Measurements from ENCODE around the gene LTB4R.

Gene LTB4R

DNA sequence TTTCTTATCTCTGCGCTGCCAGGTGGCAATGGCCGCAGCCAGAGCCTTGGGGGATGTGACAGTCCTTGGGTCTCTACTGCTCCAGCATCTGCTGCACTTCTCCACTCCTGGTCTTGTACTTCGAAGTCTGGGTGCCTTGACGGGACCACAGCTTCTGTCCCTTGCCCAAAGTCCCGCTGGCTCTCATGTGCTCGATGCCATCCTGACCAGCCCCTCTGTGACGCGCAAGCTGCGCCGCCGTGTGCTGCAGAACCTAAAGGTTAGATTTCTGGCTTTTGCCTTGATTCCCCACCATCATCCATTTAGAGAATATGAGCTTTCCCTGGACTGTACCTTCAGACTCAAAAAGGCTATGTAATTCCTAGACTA is 7.3 kb upstream of the LTB4R start:
- no peak for DNase-seq (ENCODE audit: low read depth)

- DNase-seq (ENCODE audit: low read depth) = no peak
These were observed 4.1 kb upstream of the LTB4R start for GRCh38 chr14:24307156-24307574.

- DNase-seq (ENCODE audit: low read depth) = no peak
These were observed 3.5 kb upstream of the LTB4R start, which contains the start of gene CIDEB for GRCh38 chr14:24307575-24308341. Gene CIDEB (minus strand): TSS chr14:24307977. CDS start chr14:24307858, 119 bp downstream.

DNA sequence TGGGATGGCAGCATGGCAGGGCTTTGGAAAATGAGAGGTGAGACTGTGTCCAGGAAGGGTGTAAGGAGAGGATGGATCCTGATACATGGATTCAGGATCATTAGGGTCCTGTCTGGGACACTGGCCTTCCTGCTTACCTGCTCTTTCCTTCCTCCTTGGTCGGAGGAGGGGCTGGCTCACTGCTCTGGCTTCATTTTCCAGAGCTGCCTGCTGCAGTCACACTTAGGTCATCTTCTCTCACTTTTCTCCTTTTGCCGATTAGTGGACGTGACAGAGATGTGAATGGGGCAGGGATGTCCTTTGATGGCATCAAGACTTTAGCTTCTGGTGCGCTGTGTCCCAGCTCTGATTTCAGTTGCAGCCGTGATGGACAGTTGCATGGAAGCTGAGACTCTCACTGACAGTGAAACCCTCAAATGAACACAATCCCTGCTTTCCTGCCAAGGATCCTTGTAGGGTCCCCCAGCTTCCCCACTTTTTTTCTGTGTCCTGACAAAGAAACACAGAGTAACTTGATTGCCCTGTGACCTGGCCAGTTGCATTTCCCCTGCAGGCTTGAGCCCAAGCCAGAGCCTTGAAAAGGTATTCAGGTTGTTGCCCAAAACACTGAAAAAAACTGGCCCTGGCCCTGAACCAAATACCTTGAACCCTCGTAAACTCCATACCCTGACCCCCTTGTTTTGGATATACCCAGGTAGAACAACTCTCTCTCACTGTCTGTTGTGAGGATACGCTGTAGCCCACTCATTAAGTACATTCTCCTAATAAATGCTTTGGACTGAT is 2.8 kb upstream of the LTB4R start:
- DNase-seq (ENCODE audit: low read depth) = no peak

GRCh38 chr14:24309538-24310264 is 1.6 kb upstream of the LTB4R start, which contains the start of gene LTB4R2:
Gene LTB4R2 (plus strand): TSS chr14:24310140. CDS start chr14:24310665, 525 bp downstream.
- DNase-seq (ENCODE audit: low read depth) = no peak

DNA sequence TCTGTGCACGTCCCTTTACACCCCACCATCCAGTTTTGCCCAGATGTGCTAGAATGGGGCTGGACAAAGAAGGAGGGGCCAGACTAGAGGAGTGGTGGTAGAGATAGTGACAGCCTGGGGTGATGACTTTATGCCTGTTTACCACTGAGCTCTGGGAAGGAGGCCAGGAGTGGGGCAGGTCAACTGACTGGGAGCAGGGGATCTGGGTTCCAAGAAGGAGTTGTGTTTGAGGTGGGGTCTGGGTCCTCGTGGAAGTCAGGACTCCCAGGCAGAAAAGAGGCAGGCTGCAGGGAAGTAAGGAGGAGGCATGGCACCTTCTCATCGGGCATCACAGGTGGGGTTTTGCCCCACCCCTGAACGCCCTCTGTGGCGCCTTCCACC is 1.0 kb upstream of the LTB4R start:
- no peak for DNase-seq (ENCODE audit: low read depth)

DNA sequence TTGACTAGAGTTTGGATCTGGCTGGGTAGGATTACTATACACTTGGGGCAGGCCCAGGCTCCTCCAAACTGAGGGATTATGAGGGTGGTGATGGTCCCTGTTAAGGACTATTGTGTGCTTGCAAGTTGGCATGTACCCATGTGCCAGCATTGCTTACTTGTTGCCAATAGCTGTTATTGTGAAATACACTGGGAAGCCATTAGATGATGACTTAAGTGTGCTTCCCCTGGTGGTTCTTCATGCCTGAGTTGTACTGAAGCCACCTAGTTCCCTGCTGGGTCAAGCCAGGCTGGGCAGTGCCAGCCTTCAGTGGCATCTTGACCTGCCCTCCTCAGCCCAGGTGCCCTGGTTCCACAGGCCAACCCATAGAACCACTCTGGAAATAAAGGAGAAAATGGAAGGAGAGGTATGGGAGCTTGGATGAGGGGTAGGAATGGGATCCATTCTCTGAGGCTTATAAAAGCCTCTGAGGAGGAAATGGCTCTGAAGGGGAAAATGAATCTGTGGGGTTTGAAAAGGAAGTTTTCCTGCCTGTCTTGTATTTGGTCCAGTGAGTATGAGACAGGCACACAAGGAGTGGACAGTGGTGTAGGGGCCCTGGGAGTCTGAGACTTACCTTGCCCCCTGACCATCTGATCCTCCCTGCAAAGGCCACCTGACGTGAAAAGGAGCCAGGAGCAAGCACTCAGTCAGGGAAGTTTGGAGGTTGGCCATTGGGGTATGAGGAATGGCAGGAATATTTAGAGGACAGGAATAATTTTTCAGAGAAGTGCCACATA is 724 bp downstream of the LTB4R start:
- DNase-seq (ENCODE audit: low read depth) = peak; percentile 39

DNA sequence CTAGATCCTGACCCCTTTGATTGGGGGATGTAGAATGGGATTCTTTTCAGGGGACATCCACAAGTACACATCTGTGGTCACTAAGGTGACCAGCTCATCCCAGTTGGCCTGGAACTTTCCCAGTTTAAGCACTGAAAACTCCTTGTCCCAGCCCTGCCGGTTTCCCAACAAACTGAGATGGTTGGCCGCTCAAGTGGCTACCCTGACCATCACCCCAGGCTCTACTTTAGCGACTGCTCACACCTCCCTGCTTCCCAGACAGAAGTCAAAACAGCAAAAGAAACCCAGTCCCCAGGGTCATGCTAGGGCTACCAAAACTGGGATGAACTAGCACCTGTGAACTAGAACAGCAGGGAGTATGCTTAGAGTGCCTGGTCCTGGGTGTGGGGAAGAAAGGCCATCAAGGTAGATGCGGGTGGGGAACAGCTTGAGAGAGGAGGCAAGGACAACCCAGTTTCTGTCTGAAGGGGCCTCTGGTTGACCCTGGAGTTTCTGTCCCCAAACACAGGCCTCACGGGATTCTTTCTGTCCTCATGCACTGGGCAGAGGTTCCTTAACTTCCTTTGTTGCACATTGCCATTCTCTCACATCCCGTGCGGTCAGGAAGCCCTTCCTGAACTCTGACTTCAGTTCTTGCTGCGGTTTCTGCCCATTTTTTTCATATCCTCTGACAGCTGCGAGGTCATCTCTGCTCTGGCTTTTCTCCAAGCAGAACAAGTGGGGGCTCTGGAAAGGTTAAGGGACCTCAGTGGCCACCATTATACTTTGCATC is 1.6 kb downstream of the LTB4R start:
- DNase-seq (ENCODE audit: low read depth) = no peak

DNA sequence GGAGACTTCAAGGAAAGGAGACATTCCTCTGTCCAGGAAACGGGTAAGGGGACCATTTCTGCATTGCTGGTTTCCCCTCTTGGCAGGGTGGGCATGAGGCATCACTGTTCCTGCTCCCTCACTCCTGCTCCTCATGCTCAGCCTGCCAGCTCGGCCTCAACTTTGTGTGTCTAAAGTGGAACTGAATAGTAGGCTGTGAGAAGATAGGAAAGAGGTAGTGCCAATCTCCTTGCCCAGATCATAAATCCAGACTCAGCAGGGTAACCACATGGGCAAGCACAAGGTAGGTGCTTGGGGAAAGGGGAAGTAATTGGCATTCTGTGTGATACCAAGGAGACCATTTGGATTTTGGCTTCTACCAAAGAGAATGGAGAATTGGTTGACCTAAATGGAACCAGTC is 2.6 kb downstream of the LTB4R start:
- DNase-seq (ENCODE audit: low read depth) = no peak

DNA sequence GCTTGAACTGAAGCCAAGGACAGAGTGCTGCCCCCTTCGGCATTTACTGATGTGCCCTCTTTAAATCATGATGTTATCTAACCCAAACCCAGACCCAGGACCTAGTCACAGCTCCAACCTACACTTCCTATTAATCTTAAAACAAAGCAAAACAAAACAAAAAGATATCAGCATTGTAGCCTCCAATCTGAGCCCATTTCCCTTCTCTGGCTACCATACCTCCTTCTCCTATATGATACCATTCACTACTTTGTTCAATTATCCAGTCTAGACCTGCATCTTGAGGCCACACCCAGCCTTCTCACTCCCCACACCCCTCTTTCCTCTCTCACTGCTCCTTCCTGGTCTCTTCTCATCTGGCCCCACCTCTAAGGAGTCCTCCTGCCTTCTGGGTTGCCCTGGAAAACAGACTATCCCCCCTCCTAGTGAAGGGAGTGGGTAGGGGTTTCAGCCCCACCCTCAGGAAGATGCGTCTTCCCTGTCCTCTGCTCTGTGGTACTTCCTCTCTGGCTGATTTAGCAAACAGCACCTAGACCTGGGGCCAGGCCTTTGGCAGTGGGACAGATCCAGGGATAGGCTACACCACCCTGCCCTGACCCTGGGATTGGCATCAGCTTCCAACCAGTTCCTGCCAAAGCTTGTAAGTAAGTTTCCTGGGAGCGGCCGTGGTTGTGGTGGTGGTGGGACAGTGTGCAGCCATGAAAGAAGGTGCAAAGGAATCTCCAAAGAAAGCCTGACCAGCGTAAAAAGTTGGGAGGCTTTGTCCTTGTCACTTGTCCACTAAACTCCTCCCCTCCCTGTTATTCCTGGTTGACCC is 3.3 kb downstream of the LTB4R start:
- no peak for DNase-seq (ENCODE audit: low read depth)

DNA sequence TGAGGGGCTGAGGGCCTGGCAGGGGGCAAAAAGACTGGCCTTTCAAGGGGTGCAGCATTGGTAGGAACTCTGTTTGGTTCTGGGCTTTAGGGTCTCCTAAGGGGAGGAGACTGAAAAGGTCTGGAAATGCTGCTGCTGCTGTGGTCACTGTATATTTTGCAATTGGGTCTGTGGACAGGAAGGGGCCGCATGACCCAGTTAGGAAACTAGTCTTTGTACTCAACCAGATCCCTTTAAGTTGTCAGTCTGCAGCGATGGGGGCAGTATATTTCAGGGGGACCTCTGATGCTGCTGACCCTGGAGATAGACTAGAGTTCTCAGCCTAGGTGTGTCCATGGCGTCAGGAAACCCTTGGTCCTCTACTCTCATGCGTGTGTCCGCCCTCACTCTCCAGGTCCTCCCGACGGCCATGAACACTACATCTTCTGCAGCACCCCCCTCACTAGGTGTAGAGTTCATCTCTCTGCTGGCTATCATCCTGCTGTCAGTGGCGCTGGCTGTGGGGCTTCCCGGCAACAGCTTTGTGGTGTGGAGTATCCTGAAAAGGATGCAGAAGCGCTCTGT is 4.0 kb downstream of the LTB4R start:
- DNase-seq (ENCODE audit: low read depth) = no peak

DNA sequence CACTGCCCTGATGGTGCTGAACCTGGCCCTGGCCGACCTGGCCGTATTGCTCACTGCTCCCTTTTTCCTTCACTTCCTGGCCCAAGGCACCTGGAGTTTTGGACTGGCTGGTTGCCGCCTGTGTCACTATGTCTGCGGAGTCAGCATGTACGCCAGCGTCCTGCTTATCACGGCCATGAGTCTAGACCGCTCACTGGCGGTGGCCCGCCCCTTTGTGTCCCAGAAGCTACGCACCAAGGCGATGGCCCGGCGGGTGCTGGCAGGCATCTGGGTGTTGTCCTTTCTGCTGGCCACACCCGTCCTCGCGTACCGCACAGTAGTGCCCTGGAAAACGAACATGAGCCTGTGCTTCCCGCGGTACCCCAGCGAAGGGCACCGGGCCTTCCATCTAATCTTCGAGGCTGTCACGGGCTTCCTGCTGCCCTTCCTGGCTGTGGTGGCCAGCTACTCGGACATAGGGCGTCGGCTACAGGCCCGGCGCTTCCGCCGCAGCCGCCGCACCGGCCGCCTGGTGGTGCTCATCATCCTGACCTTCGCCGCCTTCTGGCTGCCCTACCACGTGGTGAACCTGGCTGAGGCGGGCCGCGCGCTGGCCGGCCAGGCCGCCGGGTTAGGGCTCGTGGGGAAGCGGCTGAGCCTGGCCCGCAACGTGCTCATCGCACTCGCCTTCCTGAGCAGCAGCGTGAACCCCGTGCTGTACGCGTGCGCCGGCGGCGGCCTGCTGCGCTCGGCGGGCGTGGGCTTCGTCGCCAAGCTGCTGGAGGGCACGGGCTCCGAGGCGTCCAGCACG is 4.7 kb downstream of the LTB4R start:
- no peak for DNase-seq (ENCODE audit: low read depth)

- DNase-seq (ENCODE audit: low read depth) = no peak
These were observed 5.3 kb downstream of the LTB4R start for GRCh38 chr14:24316597-24316950.

- DNase-seq (ENCODE audit: low read depth) = no peak
These were observed 6.0 kb downstream of the LTB4R start for GRCh38 chr14:24317141-24317928.

GRCh38 chr14:24321212-24321975 is 10.1 kb downstream of the LTB4R start:
- no peak for DNase-seq (ENCODE audit: low read depth)

GRCh38 chr14:24322672-24323071 is 11.4 kb downstream of the LTB4R start:
- no peak for DNase-seq (ENCODE audit: low read depth)

- no peak for DNase-seq (ENCODE audit: low read depth)
These were observed 12.0 kb downstream of the LTB4R start for GRCh38 chr14:24323341-24323740.

DNA sequence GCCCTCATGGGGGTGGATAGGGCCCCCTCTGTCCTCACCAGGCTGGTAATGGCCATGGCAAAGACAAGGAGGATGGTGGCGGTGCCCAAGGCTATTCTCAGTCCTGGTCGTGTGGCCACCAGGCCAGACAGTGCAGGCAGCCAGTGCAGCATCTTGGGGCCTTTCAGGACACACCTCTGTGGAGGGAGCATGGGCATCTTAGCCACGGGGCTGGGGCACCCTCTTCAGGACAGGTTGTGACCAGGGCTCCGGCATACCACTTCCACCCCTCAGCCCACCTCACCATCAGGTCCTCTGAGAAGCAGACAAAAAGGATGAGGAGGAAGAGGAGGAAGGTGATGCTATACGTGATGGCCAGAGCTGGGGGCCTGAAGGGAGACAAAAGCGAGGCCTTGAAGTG is 12.7 kb downstream of the LTB4R start:
- DNase-seq (ENCODE audit: low read depth) = no peak

All from GM04503 (cell line).